Stimulated activated CD8-positive, alpha-beta memory T cell treated with anti-CD3 and anti-CD28 coated beads, Interleukin-7, amount 100 ng/mL, for 24 hours (primary cell): ENCODE measurements around the gene FICD.

Experiments
- DNase-seq: peaks from one replicate; pipeline ENCODE4 v3.0.0-alpha.2; 2020; ENCODE audit warnings: low read depth

Gene FICD

DNA sequence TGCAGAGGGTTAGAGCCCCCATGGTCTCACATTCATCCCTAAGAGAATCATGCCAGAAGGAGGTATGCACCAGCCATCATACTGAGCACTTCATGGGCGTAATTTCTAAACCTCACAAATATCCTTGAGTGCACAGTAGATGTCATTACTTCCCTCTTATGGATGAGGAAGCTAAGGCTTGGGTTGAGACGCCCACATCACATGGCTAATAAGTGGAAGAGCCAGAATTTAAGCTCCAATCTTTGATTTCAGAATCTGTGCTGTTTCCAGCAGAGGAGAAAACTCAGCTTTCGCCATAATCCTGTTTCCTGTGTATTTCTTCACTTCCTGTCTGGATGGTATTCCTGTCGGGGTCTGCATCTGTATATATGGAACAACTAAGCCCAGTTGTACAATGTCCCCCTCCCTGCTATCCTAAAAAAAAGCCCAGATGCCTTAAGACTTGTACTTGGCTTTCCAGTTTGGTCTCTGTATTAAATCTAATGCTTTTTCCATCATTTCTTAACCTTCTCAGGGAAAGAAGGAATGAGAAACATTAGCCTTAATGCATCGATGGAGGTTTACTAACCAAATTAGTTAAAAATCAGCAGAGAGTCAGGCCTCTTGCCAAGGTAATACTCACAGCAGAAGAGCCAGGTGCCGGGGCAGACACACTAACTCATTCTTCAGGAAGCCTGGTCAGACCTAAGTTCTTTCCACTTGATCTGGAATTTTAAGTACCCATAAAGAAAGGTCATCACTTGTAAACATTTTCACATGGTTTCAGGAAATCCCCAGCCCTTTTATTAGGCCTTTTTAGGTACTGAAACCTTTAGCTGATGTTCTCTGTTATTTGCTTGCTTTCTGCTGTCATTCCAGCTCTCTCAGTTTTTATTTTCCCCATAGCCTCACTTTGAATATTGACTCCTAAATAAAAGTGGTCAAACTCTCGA is 52.6 kb downstream of the FICD start:
- no peak for DNase-seq

DNA sequence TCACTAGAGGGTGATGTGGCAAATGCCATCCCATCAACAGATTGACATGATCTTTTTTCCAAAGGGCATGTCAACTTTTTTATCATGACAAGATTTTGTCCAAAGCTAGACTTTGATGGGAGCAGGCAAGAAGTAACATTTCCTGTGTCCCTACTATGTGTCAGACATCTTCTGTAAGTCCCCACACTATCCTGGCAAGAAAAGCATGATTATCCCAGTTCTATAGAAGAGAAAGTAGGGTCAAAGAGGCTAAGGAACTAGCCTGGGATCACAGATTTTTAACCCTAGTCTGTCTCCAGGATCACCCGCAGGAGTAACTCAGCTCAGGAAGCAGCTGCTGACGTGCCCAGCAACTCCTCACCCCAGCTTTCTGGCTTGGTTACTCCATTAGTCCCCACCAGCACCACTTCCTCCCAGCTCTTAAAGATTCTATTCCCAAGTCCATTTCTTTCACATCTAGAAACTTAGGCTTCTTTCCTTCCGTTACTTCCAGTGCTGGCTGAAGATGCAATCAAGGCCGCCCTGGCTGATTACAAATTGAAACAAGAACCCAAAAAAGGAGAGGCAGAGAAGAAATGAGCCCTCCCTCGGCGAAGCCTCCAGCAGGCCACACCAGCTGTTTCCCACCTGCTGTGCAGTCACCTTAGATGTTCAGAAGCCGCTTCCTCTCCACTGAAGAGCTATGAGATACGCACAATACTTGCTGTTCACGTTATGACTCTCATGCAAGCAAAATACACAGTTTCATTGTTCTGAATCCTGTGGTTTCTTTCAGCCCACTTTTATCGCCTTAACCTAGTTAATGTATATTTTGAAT is 53.5 kb downstream of the FICD start:
- peak; percentile 24 for DNase-seq
